NCI-H2171 (cell line): Measurements from ENCODE around the gene SLC2A14.
"Not testable (repeated sequence)": the region's sequence is repeated elsewhere in the genome, so short reads cannot be mapped to it uniquely, and the experiment has no call there.

ENCODE experiments used
- DNase-seq: peaks from one replicate; lab custom pipeline; 2025; lab: John Stamatoyannopoulos, UW

The SLC2A14 gene

DNA sequence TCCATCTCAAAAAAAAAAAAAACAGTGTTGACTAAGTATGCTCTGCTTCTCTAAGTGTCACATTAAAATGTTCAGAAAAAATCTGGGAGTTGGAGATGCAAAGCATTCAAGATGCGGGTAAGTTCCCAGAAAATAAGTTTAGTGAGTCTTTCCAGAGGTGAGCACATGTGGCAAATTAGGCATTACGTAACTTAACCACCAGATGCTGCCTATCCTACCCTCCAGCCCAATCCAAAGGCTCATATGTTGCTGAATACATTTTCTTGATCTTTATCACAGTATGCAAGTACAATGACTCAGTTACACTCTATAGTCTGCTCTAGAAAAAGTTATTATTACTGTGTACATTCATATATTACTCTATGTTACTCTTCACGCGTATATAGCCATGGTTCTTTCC, 3.6 kb downstream of the SLC2A14 start:
- no peak for DNase-seq

DNA sequence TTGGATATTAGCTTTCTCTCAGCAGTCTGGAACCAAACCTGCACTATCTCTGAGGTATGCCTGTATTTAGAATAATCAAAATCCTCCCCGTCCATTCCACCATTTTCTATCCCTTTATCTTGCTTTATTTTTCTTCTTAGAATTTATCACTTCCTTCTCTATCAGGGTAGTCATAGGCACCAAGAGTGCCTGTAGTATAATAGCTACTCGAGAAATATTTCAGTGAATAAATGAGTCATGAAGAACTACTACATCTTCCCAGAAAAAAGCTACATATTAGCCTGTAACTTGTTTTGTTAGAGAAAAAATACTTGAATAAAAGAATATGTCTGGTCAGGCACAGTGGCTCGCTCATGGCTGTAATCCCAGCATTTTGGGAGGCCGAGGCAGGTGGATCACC, 4.3 kb downstream of the SLC2A14 start:
- DNase-seq = no peak

DNA sequence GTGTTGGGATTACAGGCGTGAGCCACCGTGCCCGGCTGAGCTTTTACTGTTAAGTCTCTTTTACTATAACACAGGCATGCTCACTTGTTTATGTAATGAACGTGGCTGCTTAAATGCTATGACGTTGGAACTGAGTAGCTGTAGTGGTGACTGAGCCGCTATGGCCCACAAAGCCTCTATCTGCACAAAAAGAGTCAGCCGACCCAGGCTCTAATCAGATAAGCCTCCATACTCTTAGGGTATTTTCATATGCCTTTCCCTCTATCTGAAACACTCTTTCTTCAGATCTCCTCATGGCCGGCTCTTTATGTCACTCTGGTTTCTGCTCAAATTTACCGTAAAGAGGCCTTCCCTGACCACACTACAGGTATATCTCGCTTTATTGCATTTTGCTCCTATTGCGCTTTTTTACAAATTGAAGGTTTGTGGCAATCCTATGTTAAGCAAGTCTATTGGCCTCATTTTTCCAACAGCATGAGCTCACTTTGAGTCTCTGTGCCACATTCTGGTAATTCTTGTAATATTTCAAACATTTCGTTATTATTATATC, 8.0 kb downstream of the SLC2A14 start:
- DNase-seq = no peak

GRCh38 chr12:7862814-7863348, 9.8 kb downstream of the SLC2A14 start:
- DNase-seq = not testable (repeated sequence)

- DNase-seq = not testable (repeated sequence)
Measured at GRCh38 chr12:7862301-7862700, 10.4 kb downstream of the SLC2A14 start.

DNA sequence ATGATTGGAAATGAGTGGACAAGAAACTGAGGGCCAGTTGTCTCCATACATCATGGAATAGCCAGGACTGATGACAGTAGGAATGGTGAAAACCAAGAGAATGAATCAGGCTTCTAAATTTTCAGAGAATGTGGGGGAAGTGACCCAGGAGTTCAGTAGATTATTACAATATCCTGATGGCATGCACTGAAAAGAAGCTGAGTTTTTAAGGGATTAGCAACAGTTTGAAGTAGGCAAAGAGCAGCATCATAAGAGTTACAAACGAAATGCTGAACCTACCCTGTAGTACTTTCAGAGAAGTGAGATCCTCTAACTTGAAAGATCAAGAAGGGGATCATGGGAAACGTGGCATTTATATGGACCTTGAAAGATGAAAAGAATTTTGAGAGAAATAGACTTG, 13.2 kb downstream of the SLC2A14 start:
- DNase-seq = no peak

DNA sequence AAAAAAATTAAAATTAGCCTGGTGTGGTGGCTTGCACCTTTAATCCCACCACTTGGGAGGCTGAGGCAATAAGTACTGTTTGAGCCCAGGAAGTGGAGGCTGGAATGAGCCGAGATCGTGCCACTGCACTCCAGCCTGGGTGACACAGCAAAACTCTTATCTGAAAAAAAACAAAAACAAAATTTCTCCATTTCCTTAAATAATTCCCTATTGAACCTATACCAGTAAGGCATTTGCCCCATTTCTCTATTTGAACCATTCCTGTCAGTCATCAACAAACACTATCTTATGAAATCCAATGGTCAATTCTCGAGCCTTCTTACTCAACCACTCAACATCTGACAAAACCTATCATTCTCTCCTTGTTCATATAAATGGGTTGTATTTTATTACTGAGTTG, 14.7 kb downstream of the SLC2A14 start:
- DNase-seq = no peak

DNA sequence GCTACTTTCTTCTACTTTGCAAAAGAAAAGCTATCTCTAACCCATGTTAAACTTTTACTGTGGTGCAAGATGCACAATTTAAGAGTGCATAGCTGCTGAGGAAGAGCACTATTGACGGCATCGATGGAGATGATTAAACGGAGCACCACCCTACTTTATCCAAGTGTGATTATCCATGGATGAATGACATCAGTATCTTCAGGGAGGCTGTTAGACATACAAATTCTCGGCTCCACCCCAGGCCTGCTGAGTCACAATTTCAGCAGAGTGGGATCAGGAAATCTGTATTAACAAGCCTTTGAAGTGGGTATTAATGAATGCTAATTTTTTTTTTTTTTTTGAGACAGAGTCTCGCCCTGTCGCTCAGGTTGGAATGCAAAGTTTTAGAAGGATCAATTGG, 16.2 kb downstream of the SLC2A14 start:
- no peak for DNase-seq

GRCh38 chr12:7853557-7853956, 19.2 kb downstream of the SLC2A14 start:
- DNase-seq = no peak

GRCh38 chr12:7851622-7852081, 21.1 kb downstream of the SLC2A14 start:
- DNase-seq = not testable (repeated sequence)

DNA sequence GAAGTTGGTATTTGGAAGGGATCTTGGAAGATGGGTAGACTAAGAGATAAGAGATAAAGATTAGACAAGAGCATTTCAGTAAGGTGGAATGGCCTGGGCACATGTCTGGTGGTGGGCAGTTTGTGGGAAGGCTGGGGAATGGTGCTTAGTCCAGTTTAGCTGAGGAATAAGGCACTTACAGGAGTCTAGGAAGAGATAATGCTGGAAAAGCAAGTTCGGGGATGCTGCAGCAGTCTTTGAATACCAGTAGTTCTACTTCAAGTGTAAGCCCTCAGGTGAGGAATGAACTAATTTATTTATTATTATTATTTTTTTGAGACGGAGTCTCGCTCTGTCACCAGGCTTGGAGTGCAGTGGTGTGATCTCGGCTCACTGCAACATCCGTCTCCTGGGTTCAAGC, 22.6 kb downstream of the SLC2A14 start:
- DNase-seq = not testable (repeated sequence)

GRCh38 chr12:7848098-7848422, 24.7 kb downstream of the SLC2A14 start:
- not testable (repeated sequence) for DNase-seq

DNA sequence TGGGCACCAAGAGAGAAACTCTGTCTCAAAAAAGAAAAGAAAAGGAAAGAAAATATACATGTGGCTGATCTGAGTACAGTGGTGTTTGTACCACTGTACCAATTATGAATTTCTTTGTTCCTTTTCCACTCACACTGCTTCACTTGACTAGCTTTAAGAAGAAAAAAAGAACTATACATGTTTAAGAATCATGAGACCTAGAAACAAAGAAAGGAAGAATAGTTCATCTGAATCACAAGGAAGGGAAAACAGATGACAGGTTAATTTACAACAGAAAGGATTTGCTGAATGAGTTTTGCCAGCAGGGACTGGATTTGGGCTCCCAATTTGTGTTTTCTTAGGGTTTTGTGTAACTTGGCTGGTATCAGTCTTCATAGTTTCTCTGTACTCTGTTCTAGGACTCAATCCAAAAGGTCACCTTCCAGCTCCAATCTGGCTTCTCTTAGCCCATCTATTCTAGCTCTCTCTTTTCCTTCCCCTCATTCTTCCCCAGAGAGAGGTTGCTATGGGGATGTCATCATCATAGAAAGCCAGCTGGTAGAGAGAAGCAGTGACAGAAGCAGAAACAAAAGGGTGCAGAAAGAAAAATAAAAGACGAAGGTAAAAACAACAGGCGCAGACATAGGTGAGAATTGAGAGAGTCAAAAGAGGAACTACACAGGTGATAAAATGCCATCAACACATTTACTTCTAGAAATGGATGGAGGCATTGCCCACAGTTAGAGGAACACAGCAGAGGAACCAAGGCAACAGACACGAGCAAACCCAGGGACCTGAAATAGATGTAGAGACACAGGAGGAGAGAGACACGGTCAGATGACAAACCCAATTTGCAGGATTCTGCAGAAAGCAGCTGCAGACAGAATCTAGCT, 25.3 kb downstream of the SLC2A14 start:
- DNase-seq = peak; percentile 30

DNA sequence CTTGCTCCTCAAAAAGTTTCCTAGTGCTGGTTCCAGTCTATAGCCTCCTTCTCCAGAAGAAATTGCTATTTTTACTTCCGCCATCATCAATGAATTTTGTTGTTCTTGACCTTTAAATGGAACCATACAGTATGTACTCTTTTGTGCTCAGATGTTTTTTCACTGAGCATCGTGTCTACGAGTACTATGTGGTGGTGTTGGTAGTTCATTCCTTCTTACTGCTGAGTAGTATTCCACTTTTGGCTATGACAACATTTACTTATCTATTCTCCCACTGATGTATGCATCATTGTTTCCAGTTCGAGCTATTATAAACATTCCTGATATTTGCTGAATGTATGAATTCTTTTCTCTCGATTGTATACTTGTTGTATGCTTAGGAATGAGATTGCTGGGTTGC, 28.6 kb downstream of the SLC2A14 start:
- no peak for DNase-seq

DNA sequence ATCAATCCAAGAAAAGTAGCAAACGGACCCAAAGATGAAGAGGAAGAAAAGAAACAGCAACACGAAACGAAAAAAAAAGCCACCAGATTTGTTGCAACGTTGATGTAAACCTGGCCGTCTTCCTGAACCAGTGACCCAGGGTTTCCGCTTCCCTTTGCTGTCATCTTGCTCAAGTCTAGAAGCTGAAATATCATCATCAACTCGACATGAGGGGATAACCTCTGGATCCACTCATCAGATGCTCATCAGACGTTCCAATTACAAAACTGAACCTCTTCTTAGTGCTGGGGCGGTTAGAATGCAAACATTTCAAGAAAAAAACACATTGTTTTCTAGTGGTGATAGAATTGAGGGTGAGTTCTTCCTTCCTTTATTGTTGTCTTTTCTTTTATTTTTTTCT, 29.1 kb downstream of the SLC2A14 start:
- not testable (repeated sequence) for DNase-seq

DNA sequence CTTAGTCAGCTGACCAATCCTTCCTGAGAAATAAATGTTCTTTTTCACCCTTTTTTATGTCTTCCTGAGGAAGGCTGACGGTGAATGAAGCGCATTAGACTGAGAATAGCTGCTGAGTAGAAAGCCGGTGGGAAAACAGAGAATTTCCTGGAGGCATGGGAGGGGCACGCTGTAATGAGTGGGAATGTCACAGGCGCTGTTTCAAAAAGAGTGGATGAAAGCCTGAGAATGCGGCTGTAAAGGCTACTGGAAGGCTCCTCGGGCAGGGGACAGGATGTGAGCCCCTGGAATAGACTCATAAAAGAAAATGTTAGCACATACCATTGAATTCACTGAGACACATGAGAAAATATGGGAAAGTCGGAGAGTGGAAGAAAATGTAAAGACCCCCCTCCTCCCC, 29.6 kb downstream of the SLC2A14 start:
- not testable (repeated sequence) for DNase-seq

- DNase-seq = not testable (repeated sequence)
Measured at GRCh38 chr12:7842444-7842843, 30.3 kb downstream of the SLC2A14 start.

- DNase-seq = not testable (repeated sequence)
Measured at GRCh38 chr12:7839848-7840247, 32.9 kb downstream of the SLC2A14 start.

DNA sequence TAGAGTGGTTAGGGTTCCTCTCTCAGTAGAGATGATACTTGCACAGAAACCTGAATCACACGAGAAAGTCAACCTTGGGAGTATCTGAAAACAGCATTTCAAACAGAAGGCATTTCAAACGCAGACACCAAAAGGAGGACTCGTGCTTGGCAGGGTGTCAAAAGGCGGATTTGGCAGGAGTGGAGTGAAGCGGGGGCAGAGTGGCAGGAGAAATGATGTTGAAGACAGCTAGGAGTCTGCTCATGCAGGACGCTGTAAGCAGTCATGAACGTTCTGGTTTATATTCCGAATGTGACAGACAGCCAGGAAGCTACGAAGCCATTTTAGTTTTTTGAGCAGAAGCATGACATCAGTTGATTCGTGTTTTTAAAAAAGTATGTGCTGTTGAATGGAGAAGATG, 33.5 kb downstream of the SLC2A14 start:
- peak; percentile 86 for DNase-seq

DNA sequence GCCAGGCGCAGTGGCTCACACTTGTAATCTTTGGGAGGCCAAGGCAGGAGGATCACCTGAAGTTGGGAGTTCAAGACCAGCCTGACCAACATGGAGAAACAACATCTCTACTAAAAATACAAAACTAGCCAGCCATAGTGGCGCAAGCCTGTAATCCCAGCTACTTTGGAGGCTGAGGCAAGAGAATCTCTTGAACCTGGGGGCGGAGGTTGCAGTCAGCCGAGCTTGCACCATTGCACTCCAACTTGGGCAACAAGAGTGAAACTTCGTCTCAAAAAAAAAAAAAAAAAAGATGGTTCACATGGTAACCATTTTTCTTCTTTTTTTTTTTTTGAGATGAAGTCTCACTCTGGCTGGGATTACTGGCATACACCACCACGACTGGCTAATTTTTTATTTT, 35.3 kb downstream of the SLC2A14 start:
- no peak for DNase-seq

DNA sequence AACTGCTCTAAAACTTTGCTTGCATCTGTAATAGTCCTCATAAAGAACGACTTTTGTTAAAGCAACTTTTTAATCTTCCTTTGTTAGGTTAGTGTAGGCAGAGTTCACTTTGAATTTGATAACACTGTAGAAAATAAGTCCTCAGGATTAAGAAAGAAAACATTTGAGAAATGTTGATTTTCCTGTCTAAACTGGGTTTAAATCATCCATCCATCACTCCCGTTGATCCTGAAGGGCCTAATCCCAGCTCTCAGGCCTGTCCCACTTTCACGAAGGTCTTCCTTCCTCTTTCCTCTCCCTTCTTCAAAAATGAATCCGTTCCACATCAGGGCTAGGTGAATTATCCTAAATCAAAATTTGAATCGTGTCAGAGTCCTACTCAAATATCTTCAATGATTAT, 36.9 kb downstream of the SLC2A14 start:
- DNase-seq = no peak

GRCh38 chr12:7835116-7835515, 37.6 kb downstream of the SLC2A14 start:
- no peak for DNase-seq

DNA sequence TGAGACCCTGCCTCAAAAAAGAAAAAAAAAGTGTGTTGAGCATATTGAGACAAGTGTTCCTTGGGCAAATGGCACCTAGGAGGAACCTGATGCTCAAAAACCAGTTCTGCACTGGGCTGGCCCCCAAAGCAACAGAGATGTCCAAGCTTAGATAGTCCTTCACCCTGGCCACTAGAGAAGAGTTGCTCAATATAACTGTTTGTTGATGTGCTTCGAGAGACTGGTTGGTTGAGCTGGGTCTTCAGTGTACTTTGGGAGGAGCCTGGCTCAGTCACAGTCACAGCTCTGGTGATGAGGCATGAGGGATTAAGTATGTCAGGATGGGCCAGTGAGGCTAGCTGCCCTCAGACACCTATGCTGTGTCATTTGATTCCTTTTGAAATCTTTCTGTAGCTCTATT, 38.0 kb downstream of the SLC2A14 start:
- DNase-seq = no peak
